H1 (cell line): ENCODE measurements around the gene RWDD3. TPM values are rescaled to one million over a fixed set of nuclear protein-coding genes. Genes with fewer than 3 reads are reported as not detected.

Source experiments
- BACH1 ChIP-seq: IDR thresholded peaks from 2 replicates; pipeline ENCODE4 v1.6.1; 2012; ENCODE audit warnings: low read length, improper control_type of control experiment
- EGR1 ChIP-seq: IDR thresholded peaks from 2 replicates; pipeline ENCODE4 v1.6.1; 2011; ENCODE audit warnings: low read depth, low read length, borderline replicate concordance
- EZH2 ChIP-seq: fragments of 200-600 bp; sonication (generic); IDR thresholded peaks from 2 replicates; pipeline ENCODE4 v1.7.1; 2012; ENCODE audit warnings: low read depth, mild to moderate bottlenecking, moderate library complexity, low read length, inconsistent platforms; ENCODE audit not compliant: severe bottlenecking
- RNF2 ChIP-seq: fragments of 200-900, 300-1000 bp; sonication (generic); IDR thresholded peaks from 2 replicates; pipeline ENCODE4 v1.7.1; 2016; ENCODE audit warnings: borderline replicate concordance, low read depth, mild to moderate bottlenecking, antibody characterized with exemption, low read length; ENCODE audit not compliant: poor library complexity, severe bottlenecking; ENCODE audit errors: missing control alignments
- SAP30 ChIP-seq: fragments of 300-600 bp; sonication (generic); IDR thresholded peaks from 2 replicates; pipeline ENCODE4 v1.7.1; 2012; ENCODE audit warnings: low read length, moderate library complexity, mild to moderate bottlenecking, inconsistent platforms; ENCODE audit not compliant: insufficient read depth, insufficient replicate concordance
- polyA plus RNA-seq, 7 experiments: library from polyadenylated mRNA; depleted of rRNA in 3 of 7; stranded (reverse) in 5 of 7; unstranded in 2 of 7; fragments of >200 nt in 5 of 7; fragments of 200-250 nt in 2 of 7; gene quantifications; 1 replicate in 5 of 7; 2 replicates in 1 of 7; 4 replicates in 1 of 7; pipeline versions ENCODE4 v1.2.1 to v1.2.3, GENCODE V29; 2011 to 2013; ENCODE audit warnings: missing spikeins in 2 of 7, mixed read lengths in 2 of 7
- total RNA-seq: library from RNA; stranded (reverse); fragmentation: NEBNext Ultra II Directional; extraction: Animal tissue kit (Norgen Biotek cat#: 25700); gene quantifications from 2 replicates; pipeline ENCODE4 v1.2.1, GENCODE V29; 2021
- TF ChIP-seq, protein P1 (sequence below): IDR thresholded peaks from 2 replicates; pipeline ENCODE4 v1.6.1; 2012; ENCODE audit warnings: inconsistent platforms

The RWDD3 gene
- total and polyA plus RNA-seq, 2 of the 8 experiments (the other 6 are each of a cell fraction or from before 2014, with no cell fraction given): 7.9 to 14.5 TPM

DNA sequence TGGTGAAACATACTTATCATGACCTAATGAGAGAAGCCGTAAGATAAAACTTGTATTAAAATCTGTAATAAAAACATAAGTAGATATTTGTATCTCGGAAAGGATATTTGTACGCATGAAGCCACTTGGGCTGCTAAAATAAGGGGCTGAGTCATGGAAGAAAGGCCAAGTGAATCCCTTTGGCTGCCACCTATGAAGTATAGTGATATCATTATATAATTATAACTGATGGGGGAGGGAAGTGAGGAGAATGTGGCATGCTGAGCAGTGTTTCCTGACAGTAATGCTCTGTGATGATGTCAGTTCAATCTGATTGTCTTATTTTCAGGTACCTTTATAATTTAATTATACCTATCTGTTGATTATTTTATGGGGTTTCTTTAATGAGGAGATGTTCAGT is 13.6 kb downstream of the RWDD3 start (continued):
- TF ChIP-seq, protein P1, sequence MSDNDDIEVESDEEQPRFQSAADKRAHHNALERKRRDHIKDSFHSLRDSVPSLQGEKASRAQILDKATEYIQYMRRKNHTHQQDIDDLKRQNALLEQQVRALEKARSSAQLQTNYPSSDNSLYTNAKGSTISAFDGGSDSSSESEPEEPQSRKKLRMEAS: no peak
- TF ChIP-seq EZH2 (no peak), RNF2 (no peak), SAP30 (no peak), EGR1 (no peak), BACH1 (no peak)
